Measurements from ENCODE around the gene RAD52.

- no peak for TF ChIP-seq CTCF (IDR thresholded peaks at IDR 0.05)
- TF ChIP-seq POLR2A (IDR thresholded peaks at IDR 0.05), result no peak
Measured at GRCh38 chr12:951176-951575, 1.7 kb upstream of the RAD52 start.
